Endothelial cell of umbilical vein (primary cell): Measurements from ENCODE around the gene MYH8. TPM values are rescaled to one million over a fixed set of nuclear protein-coding genes. Genes with fewer than 3 reads are reported as not detected.

ENCODE experiments used
- BruUV-seq: library from RNA; stranded (reverse); fragments of 400-500 nt; replicated peaks from 2 replicates; lab custom pipeline; 2021; lab: Mats Ljungman, UMichigan
- CTCF ChIA-PET: fragments of 300-600, 350-600 bp; sonication (Branson Sonifier 250); formaldehyde crosslinking; loops from one replicate; lab custom pipeline; 2021; ENCODE audit warnings: antibody characterized with exemption, inconsistent platforms; lab: Charles Lee
- POLR2A ChIA-PET: fragments of 300-600, 350-600 bp; sonication (Branson Sonifier 250); formaldehyde crosslinking; loops from one replicate; lab custom pipeline; 2021; ENCODE audit warnings: antibody characterized with exemption, inconsistent platforms; lab: Charles Lee
- DNase-seq: peaks from one replicate; pipeline ENCODE4 v3.0.0-alpha.2; 2011; ENCODE audit warnings: low read depth, low spot score
- FAIRE-seq: peaks from 2 replicates; lab custom pipeline; 2011; peaks lifted over from hg19 to GRCh38; lab: Jason Lieb, UNC
- H2AFZ ChIP-seq: 2 replicates; pipeline ENCODE4 v1.6.0; 2012; ENCODE audit warnings: low read depth, low read length, control low read depth, inconsistent platforms
- H3K27ac ChIP-seq: 2 replicates; pipeline ENCODE4 v1.5.1; 2011; ENCODE audit warnings: low read depth, mild to moderate bottlenecking, control low read depth, low read length, moderate library complexity; ENCODE audit not compliant: insufficient read depth
- H3K27me3 ChIP-seq, 2 experiments: 2 replicates each; pipeline versions ENCODE4 v1.6.0 to v1.6.1; 2011; ENCODE audit warnings: low read length in 2 of 2, mixed read lengths in 1 of 2; ENCODE audit not compliant: control insufficient read depth in 2 of 2, insufficient read depth in 2 of 2
- H3K36me3 ChIP-seq, 2 experiments: 2 replicates in 1 of 2; 3 replicates in 1 of 2; pipeline ENCODE4 v1.5.1; 2011; ENCODE audit warnings: low read length in 2 of 2, mild to moderate bottlenecking in 1 of 2, moderate library complexity in 1 of 2; ENCODE audit not compliant: control insufficient read depth in 2 of 2, insufficient read depth in 2 of 2; ENCODE audit errors: extremely low read depth in 1 of 2
- H3K4me1 ChIP-seq: 3 replicates; pipeline ENCODE4 v1.5.1; 2011; ENCODE audit warnings: mild to moderate bottlenecking, low read length; ENCODE audit not compliant: control insufficient read depth, insufficient read depth; ENCODE audit errors: extremely low read depth
- H3K4me2 ChIP-seq: 2 replicates; pipeline ENCODE4 v1.6.1; 2011; ENCODE audit warnings: low read length, control low read depth, mixed read lengths; ENCODE audit not compliant: insufficient read depth
- H3K4me3 ChIP-seq, 3 experiments: fragments of 200-600 bp in 1 of 3; sonication (generic), shearing (Covaris generic) in 1 of 3; replicated peaks in 1 of 3; 2 replicates each; pipeline ENCODE4 v1.5.1; 2011 to 2016; ENCODE audit warnings: control low read depth in 3 of 3, low read length in 3 of 3, mild to moderate bottlenecking in 2 of 3, inconsistent platforms in 1 of 3, low read depth in 1 of 3, moderate library complexity in 1 of 3; ENCODE audit not compliant: insufficient read depth in 1 of 3
- H3K79me2 ChIP-seq: 2 replicates; pipeline ENCODE4 v1.6.0; 2012; ENCODE audit warnings: low read length, inconsistent platforms; ENCODE audit not compliant: control insufficient read depth, insufficient read depth
- H3K9ac ChIP-seq: replicated peaks from 2 replicates; pipeline ENCODE3; 2011; ENCODE audit warnings: low read length, control low read depth; ENCODE audit not compliant: insufficient read depth; ENCODE audit errors: extremely low read depth
- H3K9me1 ChIP-seq: replicated peaks from 3 replicates; pipeline ENCODE4 v1.6.0; 2011; ENCODE audit warnings: mild to moderate bottlenecking, low read length; ENCODE audit not compliant: control insufficient read depth, insufficient read depth; ENCODE audit errors: extremely low read depth
- H3K9me3 ChIP-seq: replicated peaks from 2 replicates; pipeline ENCODE4 v1.5.1; 2012; ENCODE audit warnings: low read length, inconsistent platforms; ENCODE audit not compliant: control insufficient read depth, insufficient read depth
- H4K20me1 ChIP-seq: replicated peaks from 2 replicates; pipeline ENCODE3; 2011; ENCODE audit warnings: mild to moderate bottlenecking, low read length; ENCODE audit not compliant: control insufficient read depth, insufficient read depth; ENCODE audit errors: extremely low read depth
- EZH2 ChIP-seq: IDR thresholded peaks from 2 replicates; pipeline ENCODE4 v1.6.1; 2012; ENCODE audit warnings: borderline replicate concordance, low read depth, mild to moderate bottlenecking, moderate library complexity, low read length, inconsistent platforms; ENCODE audit not compliant: severe bottlenecking
- FOS ChIP-seq: IDR thresholded peaks from 2 replicates; pipeline ENCODE4 v1.6.1; 2011; ENCODE audit warnings: mild to moderate bottlenecking, low read length, moderate library complexity, borderline replicate concordance; ENCODE audit not compliant: insufficient read depth
- GATA2 ChIP-seq: IDR thresholded peaks from 2 replicates; pipeline ENCODE4 v1.7.0; 2011; ENCODE audit warnings: low read depth, mild to moderate bottlenecking, moderate library complexity, mixed read lengths, low read length; ENCODE audit not compliant: insufficient read length, insufficient read depth
- JUN ChIP-seq: IDR thresholded peaks from 2 replicates; pipeline ENCODE4 v1.6.1; 2011; ENCODE audit warnings: borderline replicate concordance, low read depth; ENCODE audit not compliant: insufficient read length, insufficient read depth
- MYC ChIP-seq: IDR thresholded peaks from one replicate; pipeline ENCODE4 v1.6.1; 2011; ENCODE audit warnings: mild to moderate bottlenecking, low read depth, low read length
- POLR2A ChIP-seq: IDR thresholded peaks from 2 replicates; pipeline ENCODE4 v1.6.1; 2012; ENCODE audit warnings: low read depth, mild to moderate bottlenecking, control low read depth, low read length
- POLR2AphosphoS5 ChIP-seq: IDR thresholded peaks from 2 replicates; pipeline ENCODE4 v1.6.1; 2012; ENCODE audit warnings: low read depth, mild to moderate bottlenecking, control low read depth, low read length, moderate library complexity; ENCODE audit not compliant: insufficient read depth
- dilution Hi-C: fragments of 300-500 bp; cut with MboI; formaldehyde crosslinking; loops from one replicate; pipeline ENCODE4 v1.15.0; 2019; ENCODE audit warnings: low sequenced_read_pairs; ENCODE audit not compliant: extremely low pct_ligation_motif_present
- intact Hi-C: fragments of 100-400 bp; cut with micrococcal nuclease; formaldehyde crosslinking; loops from one replicate; pipeline ENCODE4 v1.10.0; 2022
- polyA plus RNA-seq, 4 experiments: library from polyadenylated mRNA; depleted of rRNA in 3 of 4; stranded (reverse) in 3 of 4; unstranded in 1 of 4; fragments of >200 nt; gene quantifications; 2 replicates each; pipeline versions ENCODE4 v1.2.1 to v1.2.3, GENCODE V29; 2011 to 2012; ENCODE audit warnings: missing spikeins in 1 of 4
- total RNA-seq: library from RNA; stranded (reverse); gene quantifications from 2 replicates; pipeline ENCODE4 v1.2.3, GENCODE V29; 2021
- TF ChIP-seq, protein P1 (sequence below): IDR thresholded peaks from 2 replicates; pipeline ENCODE4 v1.6.1; 2011; ENCODE audit not compliant: insufficient read depth, insufficient read length
- TF ChIP-seq, protein P2 (sequence below), 2 donors: IDR thresholded peaks; 1 replicate in 1 of 2; 2 replicates in 1 of 2; pipeline ENCODE4 v1.5.1; 2011; ENCODE audit warnings: low read length in 2 of 2, mild to moderate bottlenecking in 2 of 2, moderate library complexity in 2 of 2, control low read depth in 1 of 2, inconsistent platforms in 1 of 2, low read depth in 1 of 2; ENCODE audit not compliant: insufficient read depth in 1 of 2; ENCODE audit errors: extremely low read depth in 1 of 2

MYH8 gene
- total and polyA plus RNA-seq, 2 donors (not counting 3 experiments of a cell fraction or from before 2014, with no cell fraction given): not detected

DNA sequence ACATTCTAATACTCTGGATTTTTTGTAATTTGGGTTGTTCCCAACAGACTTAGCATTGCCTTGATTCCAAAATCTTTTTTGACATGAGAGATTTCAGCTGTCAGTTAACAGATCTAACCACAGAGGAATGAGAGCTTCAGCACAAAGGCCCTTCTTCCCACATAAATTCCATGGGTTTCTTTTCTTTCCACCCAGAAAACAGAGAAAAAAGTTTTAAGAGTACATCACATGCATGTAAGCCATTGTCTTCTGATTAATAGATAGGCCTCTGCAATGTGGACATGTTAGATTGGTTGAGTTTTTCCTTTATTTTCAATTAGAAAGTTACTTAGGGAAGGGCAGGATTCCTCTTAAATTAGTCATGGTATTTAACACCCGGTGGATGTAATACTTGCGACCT is 939 bp downstream of the MYH8 start:
- no peak overlapping the region for H3K4me2 ChIP-seq
- no peak for FAIRE-seq
- no peaks in the 10 kb centered on the region for H3K79me2 ChIP-seq
- H3K9ac ChIP-seq: no peak overlapping the region
- H3K9me1 ChIP-seq: no peaks in the 10 kb centered on the region
- dilution Hi-C loops (no loop called here), intact Hi-C loops (loop anchor here (5.0 kb wide), 1 partner anchor 131 kb away; no protein-coding TSS in a partner anchor)
- ChIA-PET CTCF (no interaction called here), POLR2A (no interaction called here)
- H3K9me3 ChIP-seq: no peaks in the 10 kb centered on the region
- no peaks in the 10 kb centered on the region for H3K4me1 ChIP-seq
- H3K27me3 ChIP-seq: no peaks in the 10 kb centered on the region
- DNase-seq: no peak
- H2AFZ ChIP-seq: no peak overlapping the region
- H3K27ac ChIP-seq: no peak overlapping the region
- TF ChIP-seq MYC (no peak), JUN (no peak), EZH2 (no peak), POLR2A (no peak), GATA2 (no peak), POLR2AphosphoS5 (no peak), FOS (no peak)
- TF ChIP-seq, protein P1, sequence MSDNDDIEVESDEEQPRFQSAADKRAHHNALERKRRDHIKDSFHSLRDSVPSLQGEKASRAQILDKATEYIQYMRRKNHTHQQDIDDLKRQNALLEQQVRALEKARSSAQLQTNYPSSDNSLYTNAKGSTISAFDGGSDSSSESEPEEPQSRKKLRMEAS: no peak
- TF ChIP-seq, protein P2, sequence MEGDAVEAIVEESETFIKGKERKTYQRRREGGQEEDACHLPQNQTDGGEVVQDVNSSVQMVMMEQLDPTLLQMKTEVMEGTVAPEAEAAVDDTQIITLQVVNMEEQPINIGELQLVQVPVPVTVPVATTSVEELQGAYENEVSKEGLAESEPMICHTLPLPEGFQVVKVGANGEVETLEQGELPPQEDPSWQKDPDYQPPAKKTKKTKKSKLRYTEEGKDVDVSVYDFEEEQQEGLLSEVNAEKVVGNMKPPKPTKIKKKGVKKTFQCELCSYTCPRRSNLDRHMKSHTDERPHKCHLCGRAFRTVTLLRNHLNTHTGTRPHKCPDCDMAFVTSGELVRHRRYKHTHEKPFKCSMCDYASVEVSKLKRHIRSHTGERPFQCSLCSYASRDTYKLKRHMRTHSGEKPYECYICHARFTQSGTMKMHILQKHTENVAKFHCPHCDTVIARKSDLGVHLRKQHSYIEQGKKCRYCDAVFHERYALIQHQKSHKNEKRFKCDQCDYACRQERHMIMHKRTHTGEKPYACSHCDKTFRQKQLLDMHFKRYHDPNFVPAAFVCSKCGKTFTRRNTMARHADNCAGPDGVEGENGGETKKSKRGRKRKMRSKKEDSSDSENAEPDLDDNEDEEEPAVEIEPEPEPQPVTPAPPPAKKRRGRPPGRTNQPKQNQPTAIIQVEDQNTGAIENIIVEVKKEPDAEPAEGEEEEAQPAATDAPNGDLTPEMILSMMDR (IDR thresholded peaks at IDR 0.05; ENCODE audit: extremely low read depth in 1 of 2, insufficient read depth in 1 of 2, low read depth in 1 of 2, low read length in 2 of 2): no peak
- H3K4me3 ChIP-seq: no peak overlapping the region
- BruUV-seq: no TSS peak
- H4K20me1 ChIP-seq: no peaks in the 10 kb centered on the region
- no peaks in the 10 kb centered on the region for H3K36me3 ChIP-seq
